Measurements from ENCODE around the gene ST6GALNAC4.
A peak's percentile ranks its signal among the peaks of the same experiment; 100 is the strongest.

Gene ST6GALNAC4

GRCh38 chr9:127954831-127955293 is 38.0 kb upstream of the ST6GALNAC4 start:
- peak; percentile 49; the same call in 1 of the 2 replicates for TF ChIP-seq REST (tag by site-specific recombination; IDR thresholded peaks at IDR 0.05)
- no peak for TF ChIP-seq ZNF133 (tag by site-specific recombination; IDR thresholded peaks at IDR 0.05)
- CTCF ChIA-PET = interaction anchor here (0.6 to 9.0 kb wide), 20 partner anchors 11 to 447 kb away, joined by 3 to 135 read pairs (median 4); no protein-coding TSS in a partner anchor
- Histone ChIP-seq H3K4me1 (ENCODE audit: control insufficient read depth, insufficient read depth, low read length) (peaks cover 8% of the 10 kb centered on the region), H3K36me3 (ENCODE audit: control insufficient read depth in 2 of 2, insufficient read depth in 1 of 2, low read length in 2 of 2) (no peaks in the 10 kb centered on the region), H3K27ac (ENCODE audit: extremely low read depth, low read depth, low read length) (no peak overlapping the region), H3K4me3 (ENCODE audit: low read depth, low read length) (no peak overlapping the region), H3K9me3 (ENCODE audit: control insufficient read depth, insufficient read depth, low read depth, low read length) (no peaks in the 10 kb centered on the region)
- POLR2A ChIA-PET = interaction anchor here (0.5 to 2.7 kb wide), 7 partner anchors 9 to 595 kb away, joined by 3 to 19 read pairs (median 4); partner anchors contain the start of genes EEIG1, NAIF1 and SLC25A25

GRCh38 chr9:127953768-127954505 is 37.1 kb upstream of the ST6GALNAC4 start:
- ChIA-PET POLR2A (interaction anchor here (0.6 to 2.7 kb wide), 3 partner anchors 26 to 144 kb away, joined by 3 to 19 read pairs (median 4); partner anchors contain the start of gene EEIG1), CTCF (interaction anchor here (0.6 to 9.0 kb wide), 7 partner anchors 11 to 140 kb away, joined by 4 to 135 read pairs (median 5); no protein-coding TSS in a partner anchor)
- peaks cover 8% of the 10 kb centered on the region for H3K4me1 ChIP-seq (ENCODE audit: control insufficient read depth, insufficient read depth, low read length)
- H3K36me3 ChIP-seq (ENCODE audit: control insufficient read depth in 2 of 2, insufficient read depth in 1 of 2, low read length in 2 of 2) = no peaks in the 10 kb centered on the region
- TF ChIP-seq BCL11A (tag by site-specific recombination; IDR thresholded peaks at IDR 0.05; ENCODE audit: low read depth) (no peak), SCRT2 (tag by site-specific recombination; IDR thresholded peaks at IDR 0.05) (0 out of 2 replicates have a peak, but pooled peaks have one; percentile 3), ZIC2 (tag by site-specific recombination; IDR thresholded peaks at IDR 0.05) (peak; percentile 46), ZBTB20 (tag by site-specific recombination; IDR thresholded peaks at IDR 0.05) (no peak), ZNF610 (tag by site-specific recombination; IDR thresholded peaks at IDR 0.05; ENCODE audit: borderline replicate concordance) (no peak)
- H3K9me3 ChIP-seq (ENCODE audit: control insufficient read depth, insufficient read depth, low read depth, low read length) = no peaks in the 10 kb centered on the region
- no peak overlapping the region for H3K4me3 ChIP-seq (ENCODE audit: low read depth, low read length)
- no peak overlapping the region for H3K27ac ChIP-seq (ENCODE audit: extremely low read depth, low read depth, low read length)

- CTCF ChIA-PET = interaction anchor here (1.1 to 9.0 kb wide), 4 partner anchors 10 to 82 kb away, joined by 4 to 135 read pairs (median 5); no protein-coding TSS in a partner anchor
- POLR2A ChIA-PET = interaction anchor here (0.6 to 1.6 kb wide), 4 partner anchors 9 to 174 kb away, joined by 3 to 6 read pairs (median 4); no protein-coding TSS in a partner anchor
- no peaks in the 10 kb centered on the region for H3K36me3 ChIP-seq (ENCODE audit: control insufficient read depth in 2 of 2, insufficient read depth in 1 of 2, low read length in 2 of 2)
- H3K9me3 ChIP-seq (ENCODE audit: control insufficient read depth, insufficient read depth, low read depth, low read length) = no peaks in the 10 kb centered on the region
- TF ChIP-seq, protein P1, sequence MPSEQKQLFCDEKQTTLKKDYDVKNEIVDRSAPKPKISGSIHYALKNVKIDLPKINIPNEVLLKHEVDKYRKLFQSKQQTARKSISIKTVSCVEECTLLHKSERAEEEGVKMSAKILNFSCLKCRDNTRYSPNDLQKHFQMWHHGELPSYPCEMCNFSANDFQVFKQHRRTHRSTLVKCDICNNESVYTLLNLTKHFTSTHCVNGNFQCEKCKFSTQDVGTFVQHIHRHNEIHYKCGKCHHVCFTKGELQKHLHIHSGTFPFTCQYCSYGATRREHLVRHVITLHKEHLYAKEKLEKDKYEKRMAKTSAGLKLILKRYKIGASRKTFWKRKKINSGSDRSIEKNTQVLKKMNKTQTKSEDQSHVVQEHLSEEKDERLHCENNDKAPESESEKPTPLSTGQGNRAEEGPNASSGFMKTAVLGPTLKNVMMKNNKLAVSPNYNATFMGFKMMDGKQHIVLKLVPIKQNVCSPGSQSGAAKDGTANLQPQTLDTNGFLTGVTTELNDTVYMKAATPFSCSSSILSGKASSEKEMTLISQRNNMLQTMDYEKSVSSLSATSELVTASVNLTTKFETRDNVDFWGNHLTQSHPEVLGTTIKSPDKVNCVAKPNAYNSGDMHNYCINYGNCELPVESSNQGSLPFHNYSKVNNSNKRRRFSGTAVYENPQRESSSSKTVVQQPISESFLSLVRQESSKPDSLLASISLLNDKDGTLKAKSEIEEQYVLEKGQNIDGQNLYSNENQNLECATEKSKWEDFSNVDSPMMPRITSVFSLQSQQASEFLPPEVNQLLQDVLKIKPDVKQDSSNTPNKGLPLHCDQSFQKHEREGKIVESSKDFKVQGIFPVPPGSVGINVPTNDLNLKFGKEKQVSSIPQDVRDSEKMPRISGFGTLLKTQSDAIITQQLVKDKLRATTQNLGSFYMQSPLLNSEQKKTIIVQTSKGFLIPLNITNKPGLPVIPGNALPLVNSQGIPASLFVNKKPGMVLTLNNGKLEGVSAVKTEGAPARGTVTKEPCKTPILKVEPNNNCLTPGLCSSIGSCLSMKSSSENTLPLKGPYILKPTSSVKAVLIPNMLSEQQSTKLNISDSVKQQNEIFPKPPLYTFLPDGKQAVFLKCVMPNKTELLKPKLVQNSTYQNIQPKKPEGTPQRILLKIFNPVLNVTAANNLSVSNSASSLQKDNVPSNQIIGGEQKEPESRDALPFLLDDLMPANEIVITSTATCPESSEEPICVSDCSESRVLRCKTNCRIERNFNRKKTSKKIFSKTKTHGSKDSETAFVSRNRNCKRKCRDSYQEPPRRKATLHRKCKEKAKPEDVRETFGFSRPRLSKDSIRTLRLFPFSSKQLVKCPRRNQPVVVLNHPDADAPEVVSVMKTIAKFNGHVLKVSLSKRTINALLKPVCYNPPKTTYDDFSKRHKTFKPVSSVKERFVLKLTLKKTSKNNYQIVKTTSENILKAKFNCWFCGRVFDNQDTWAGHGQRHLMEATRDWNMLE (tag by site-specific recombination; conservative IDR thresholded peaks at IDR 0.05; ENCODE audit: low read depth) = no peak
- TF ChIP-seq ZNF558 (tag by site-specific recombination; IDR thresholded peaks at IDR 0.05) = no peak
- TF ChIP-seq ZNF214 (tag by site-specific recombination; IDR thresholded peaks at IDR 0.05; ENCODE audit: borderline replicate concordance) = no peak
- TF ChIP-seq ZNF132 (tag by site-specific recombination; IDR thresholded peaks at IDR 0.05; ENCODE audit: borderline replicate concordance) = no peak
- TF ChIP-seq, protein P2, sequence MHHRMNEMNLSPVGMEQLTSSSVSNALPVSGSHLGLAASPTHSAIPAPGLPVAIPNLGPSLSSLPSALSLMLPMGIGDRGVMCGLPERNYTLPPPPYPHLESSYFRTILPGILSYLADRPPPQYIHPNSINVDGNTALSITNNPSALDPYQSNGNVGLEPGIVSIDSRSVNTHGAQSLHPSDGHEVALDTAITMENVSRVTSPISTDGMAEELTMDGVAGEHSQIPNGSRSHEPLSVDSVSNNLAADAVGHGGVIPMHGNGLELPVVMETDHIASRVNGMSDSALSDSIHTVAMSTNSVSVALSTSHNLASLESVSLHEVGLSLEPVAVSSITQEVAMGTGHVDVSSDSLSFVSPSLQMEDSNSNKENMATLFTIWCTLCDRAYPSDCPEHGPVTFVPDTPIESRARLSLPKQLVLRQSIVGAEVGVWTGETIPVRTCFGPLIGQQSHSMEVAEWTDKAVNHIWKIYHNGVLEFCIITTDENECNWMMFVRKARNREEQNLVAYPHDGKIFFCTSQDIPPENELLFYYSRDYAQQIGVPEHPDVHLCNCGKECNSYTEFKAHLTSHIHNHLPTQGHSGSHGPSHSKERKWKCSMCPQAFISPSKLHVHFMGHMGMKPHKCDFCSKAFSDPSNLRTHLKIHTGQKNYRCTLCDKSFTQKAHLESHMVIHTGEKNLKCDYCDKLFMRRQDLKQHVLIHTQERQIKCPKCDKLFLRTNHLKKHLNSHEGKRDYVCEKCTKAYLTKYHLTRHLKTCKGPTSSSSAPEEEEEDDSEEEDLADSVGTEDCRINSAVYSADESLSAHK (tag by site-specific recombination; IDR thresholded peaks at IDR 0.05) = no peak
- TF ChIP-seq ZSCAN30 (tag by site-specific recombination; IDR thresholded peaks at IDR 0.05) = no peak
- TF ChIP-seq SP3 (tag by site-specific recombination; IDR thresholded peaks at IDR 0.05) = no peak
- no peak for TF ChIP-seq ZNF239 (tag by site-specific recombination; IDR thresholded peaks at IDR 0.05)
- TF ChIP-seq ZNF544 (tag by site-specific recombination; IDR thresholded peaks at IDR 0.05) = no peak
- no peak overlapping the region for H3K27ac ChIP-seq (ENCODE audit: extremely low read depth, low read depth, low read length)
- peaks cover 8% of the 10 kb centered on the region for H3K4me1 ChIP-seq (ENCODE audit: control insufficient read depth, insufficient read depth, low read length)
- H3K4me3 ChIP-seq (ENCODE audit: low read depth, low read length) = no peak overlapping the region
Observed at GRCh38 chr9:127953154-127953553, 36.3 kb upstream of the ST6GALNAC4 start.
